Endothelial cell (in vitro differentiated cells): Measurements from ENCODE around the gene ITGB2. TPM values are rescaled to one million over a fixed set of nuclear protein-coding genes. Genes with fewer than 3 reads are reported as not detected.

Experiments used
- DNase-seq: peaks from one replicate; pipeline ENCODE4 v3.0.0; 2021; ENCODE audit warnings: low spot score
- H3K27ac Mint-ChIP-seq: one replicate; pipeline ENCODE4 v1.8.0; 2021; ENCODE audit warnings: mixed read lengths, inconsistent platforms; ENCODE audit not compliant: unreplicated experiment
- H3K27me3 Mint-ChIP-seq: one replicate; pipeline ENCODE4 v1.8.0; 2021; ENCODE audit warnings: mild to moderate bottlenecking, moderate library complexity, mixed read lengths, inconsistent platforms; ENCODE audit not compliant: unreplicated experiment
- H3K36me3 Mint-ChIP-seq: one replicate; pipeline ENCODE4 v1.8.0; 2021; ENCODE audit warnings: mild to moderate bottlenecking, low read depth, mixed read lengths, inconsistent platforms; ENCODE audit not compliant: unreplicated experiment
- H3K4me1 Mint-ChIP-seq: one replicate; pipeline ENCODE4 v1.8.0; 2021; ENCODE audit warnings: mild to moderate bottlenecking, mixed read lengths, inconsistent platforms; ENCODE audit not compliant: unreplicated experiment
- H3K4me3 Mint-ChIP-seq: one replicate; pipeline ENCODE4 v1.8.0; 2021; ENCODE audit warnings: mild to moderate bottlenecking, mixed read lengths, inconsistent platforms; ENCODE audit not compliant: unreplicated experiment
- H3K9me3 Mint-ChIP-seq: one replicate; pipeline ENCODE4 v1.8.0; 2021; ENCODE audit warnings: mixed read lengths, inconsistent platforms; ENCODE audit not compliant: unreplicated experiment
- total RNA-seq: library from RNA; stranded (reverse); fragmentation: NEBNext Ultra II Directional; extraction: Animal tissue kit (Norgen Biotek cat#: 25700); gene quantifications from one replicate; pipeline ENCODE4 v1.2.1, GENCODE V29; 2021; ENCODE audit not compliant: unreplicated experiment
- TF ChIP-seq, protein P1 (sequence below): fragments of 200-600 bp; sonication (generic); IDR thresholded peaks from one replicate; pipeline ENCODE4 v1.5.0; 2021; ENCODE audit warnings: antibody characterized with exemption; ENCODE audit not compliant: unreplicated experiment

ITGB2 gene
- total RNA-seq, 1 donor from 2014 or later = 21.3 TPM

DNA sequence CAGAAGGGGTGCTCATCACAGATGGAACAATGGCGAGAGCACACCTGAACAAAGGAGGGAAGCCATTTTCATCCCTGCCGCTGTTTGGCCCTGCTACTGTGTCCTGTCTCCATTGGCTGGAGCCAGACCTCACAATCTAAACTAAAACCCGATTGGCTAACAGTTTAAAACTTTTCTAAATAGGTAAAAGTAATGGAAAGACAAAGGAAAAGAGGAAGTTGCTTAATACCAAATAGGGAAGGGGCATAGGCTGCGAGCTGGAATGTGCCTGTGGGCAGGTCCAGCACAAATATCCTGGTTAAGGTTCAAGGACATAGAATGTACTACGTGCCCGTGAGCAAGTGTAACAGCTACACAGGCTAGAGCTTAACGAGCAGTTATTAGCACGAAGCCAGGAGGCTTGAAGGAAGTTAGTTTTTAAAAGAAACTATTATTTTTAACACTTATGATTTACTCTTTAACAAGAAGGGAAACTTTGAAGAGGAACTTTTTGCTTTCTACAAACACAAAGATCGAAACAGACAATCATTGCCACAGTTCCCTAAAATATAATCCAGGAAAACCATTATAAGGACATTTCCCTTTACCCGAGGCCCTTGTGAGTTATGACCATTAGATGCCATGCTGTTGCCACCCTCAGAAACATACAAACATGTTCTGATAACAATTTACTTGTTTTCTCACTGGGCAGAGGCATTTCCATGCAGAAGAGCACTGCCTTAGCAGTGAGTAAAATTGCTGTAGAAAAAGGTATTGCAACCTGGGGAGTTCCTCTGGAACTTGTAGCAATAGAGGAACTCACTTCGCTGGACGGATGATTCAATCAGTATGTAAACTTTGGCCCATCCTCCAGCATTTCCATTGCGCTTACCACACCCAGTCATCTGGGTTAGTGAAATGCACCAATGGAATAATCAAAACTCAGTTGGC is 42.4 kb downstream of the ITGB2 start:
- H3K9me3 Mint-ChIP-seq = no peaks in the 10 kb centered on the region
- H3K27ac Mint-ChIP-seq = no peak overlapping the region
- no peak for DNase-seq
- TF ChIP-seq, protein P1, sequence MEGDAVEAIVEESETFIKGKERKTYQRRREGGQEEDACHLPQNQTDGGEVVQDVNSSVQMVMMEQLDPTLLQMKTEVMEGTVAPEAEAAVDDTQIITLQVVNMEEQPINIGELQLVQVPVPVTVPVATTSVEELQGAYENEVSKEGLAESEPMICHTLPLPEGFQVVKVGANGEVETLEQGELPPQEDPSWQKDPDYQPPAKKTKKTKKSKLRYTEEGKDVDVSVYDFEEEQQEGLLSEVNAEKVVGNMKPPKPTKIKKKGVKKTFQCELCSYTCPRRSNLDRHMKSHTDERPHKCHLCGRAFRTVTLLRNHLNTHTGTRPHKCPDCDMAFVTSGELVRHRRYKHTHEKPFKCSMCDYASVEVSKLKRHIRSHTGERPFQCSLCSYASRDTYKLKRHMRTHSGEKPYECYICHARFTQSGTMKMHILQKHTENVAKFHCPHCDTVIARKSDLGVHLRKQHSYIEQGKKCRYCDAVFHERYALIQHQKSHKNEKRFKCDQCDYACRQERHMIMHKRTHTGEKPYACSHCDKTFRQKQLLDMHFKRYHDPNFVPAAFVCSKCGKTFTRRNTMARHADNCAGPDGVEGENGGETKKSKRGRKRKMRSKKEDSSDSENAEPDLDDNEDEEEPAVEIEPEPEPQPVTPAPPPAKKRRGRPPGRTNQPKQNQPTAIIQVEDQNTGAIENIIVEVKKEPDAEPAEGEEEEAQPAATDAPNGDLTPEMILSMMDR = no peak
- H3K36me3 Mint-ChIP-seq = no peaks in the 10 kb centered on the region
- H3K4me3 Mint-ChIP-seq = no peak overlapping the region
- H3K4me1 Mint-ChIP-seq = peaks cover 29% of the 10 kb centered on the region
- H3K27me3 Mint-ChIP-seq = peaks cover 2% of the 10 kb centered on the region

DNA sequence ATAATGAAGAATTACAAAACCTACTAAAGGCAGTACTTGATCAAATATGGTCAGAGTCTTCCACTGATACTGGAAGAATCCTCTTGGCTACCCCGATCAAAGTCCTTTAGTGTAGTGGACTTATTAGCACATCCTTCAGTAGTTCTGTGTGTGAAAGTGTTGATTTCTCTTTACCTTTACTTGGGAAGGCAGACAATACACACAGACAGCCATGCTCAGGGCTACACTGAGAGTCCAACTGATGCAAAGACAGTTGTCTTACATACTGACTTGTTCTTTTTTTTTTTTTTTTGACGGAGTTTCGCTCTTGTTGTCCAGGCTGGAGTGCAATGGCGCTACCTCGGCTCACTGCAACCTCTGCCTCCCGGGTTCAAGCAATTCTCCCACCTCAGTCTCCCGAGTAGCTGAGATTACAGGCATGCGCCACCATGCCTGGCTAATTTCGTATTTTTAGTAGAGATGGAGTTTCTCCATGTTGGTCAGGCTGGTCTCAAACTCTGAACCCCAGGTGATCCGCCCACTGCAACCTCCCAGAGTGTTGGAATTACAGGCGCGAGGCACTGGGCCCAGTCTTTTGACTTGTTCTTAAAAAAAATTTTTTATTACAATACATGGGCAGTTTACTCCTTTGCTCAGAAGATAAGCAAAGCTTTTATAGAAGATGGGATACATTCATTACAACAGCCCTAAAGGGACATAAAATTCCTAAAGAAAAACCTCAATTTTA is 43.7 kb downstream of the ITGB2 start:
- TF ChIP-seq, protein P1 = no peak
- Mint-ChIP-seq H3K9me3 (no peaks in the 10 kb centered on the region), H3K27ac (no peak overlapping the region), H3K36me3 (no peaks in the 10 kb centered on the region), H3K4me3 (no peak overlapping the region), H3K4me1 (peaks cover 32% of the 10 kb centered on the region), H3K27me3 (peaks cover 9% of the 10 kb centered on the region)
- no peak for DNase-seq

DNA sequence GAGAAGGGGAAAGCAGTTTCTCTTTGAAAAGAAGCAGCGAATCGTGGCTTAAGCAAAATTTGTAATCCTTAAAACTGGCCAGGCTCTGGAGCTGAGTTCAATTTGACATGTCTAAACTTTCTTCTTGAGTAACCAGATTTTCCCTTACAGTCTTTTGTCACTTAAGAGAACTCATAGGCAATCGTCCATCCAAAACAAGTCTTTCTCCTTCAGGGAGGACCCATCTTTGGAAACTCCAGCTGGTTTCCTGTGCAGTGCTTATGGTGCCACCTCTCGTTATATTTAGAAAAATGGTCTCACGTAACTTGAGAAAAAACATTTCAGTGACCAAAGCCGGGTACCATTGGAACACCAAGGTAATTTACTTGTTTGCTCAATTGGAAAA is 45.4 kb downstream of the ITGB2 start:
- peaks cover 9% of the 10 kb centered on the region for H3K27me3 Mint-ChIP-seq
- H3K27ac Mint-ChIP-seq = no peak overlapping the region
- no peak for DNase-seq
- TF ChIP-seq, protein P1 = no peak
- no peaks in the 10 kb centered on the region for H3K9me3 Mint-ChIP-seq
- H3K4me3 Mint-ChIP-seq = peak overlapping the region; percentile 93
- peaks cover 29% of the 10 kb centered on the region for H3K4me1 Mint-ChIP-seq
- peaks cover 3% of the 10 kb centered on the region for H3K36me3 Mint-ChIP-seq

DNA sequence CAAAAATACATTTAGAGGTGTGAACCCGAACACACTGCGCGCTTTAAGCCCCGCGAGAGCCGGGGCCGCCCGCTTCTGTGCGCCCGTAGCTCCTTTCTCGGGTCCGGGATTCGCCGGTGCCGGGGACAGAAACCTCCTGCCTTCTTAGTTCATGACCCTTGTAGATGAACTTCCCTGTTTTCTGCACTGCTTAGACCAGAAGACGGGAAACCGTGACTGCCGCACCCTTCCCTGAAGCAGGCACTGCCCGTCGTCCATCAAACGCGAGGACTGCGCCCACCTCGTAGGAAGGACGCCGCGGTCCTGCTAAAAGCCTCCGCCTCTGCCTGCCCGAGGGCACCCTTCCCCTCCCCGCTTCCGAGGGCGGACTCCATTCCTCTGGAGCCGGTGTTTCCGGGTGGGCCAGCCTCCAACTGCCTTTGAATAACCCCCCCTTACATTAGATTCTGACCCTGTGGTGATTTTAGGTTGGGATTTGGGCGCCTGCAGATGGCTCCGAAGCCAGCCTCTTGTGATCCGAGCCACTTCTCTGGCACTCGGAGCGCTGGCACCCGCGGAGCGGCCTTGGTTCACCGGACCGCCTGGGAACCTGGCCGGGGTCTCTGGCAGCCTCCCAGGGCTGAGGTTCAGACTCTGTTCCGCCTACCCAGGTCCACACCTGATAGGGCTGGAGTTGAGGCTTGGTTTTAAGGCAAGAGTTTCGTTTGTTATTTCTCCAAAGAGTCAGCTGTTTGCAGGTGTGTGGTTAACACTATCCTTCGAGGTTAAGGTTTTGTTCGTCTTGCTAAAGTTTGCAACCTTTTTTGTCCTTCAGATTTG is 46.0 kb downstream of the ITGB2 start:
- Mint-ChIP-seq H3K36me3 (peaks cover 3% of the 10 kb centered on the region), H3K4me3 (peak overlapping the region; percentile 93), H3K4me1 (peaks cover 30% of the 10 kb centered on the region), H3K27ac (no peak overlapping the region), H3K27me3 (peaks cover 9% of the 10 kb centered on the region), H3K9me3 (no peaks in the 10 kb centered on the region)
- TF ChIP-seq, protein P1 = no peak
- peak; percentile 32 for DNase-seq
